OCI-LY7 (cell line): ENCODE measurements around the gene HEBP1.

ENCODE experiments used
- CTCF ChIP-seq: fragments of 200-600 bp; sonication (generic); conservative IDR thresholded peaks from 2 replicates; pipeline ENCODE4 v1.5.1; 2014; ENCODE audit warnings: mild to moderate bottlenecking, antibody characterized with exemption, low read length, moderate library complexity, mixed read lengths
- EZH2phosphoT487 ChIP-seq: fragments of 200-600 bp; sonication (generic); IDR thresholded peaks from 2 replicates; pipeline ENCODE4 v1.6.1; 2018; ENCODE audit warnings: low read depth, borderline replicate concordance, mild to moderate bottlenecking, mixed run types, antibody characterized with exemption, low read length, moderate library complexity, mixed read lengths

- no peak for TF ChIP-seq CTCF
- TF ChIP-seq EZH2phosphoT487: no peak
These were observed 41.2 kb upstream of the HEBP1 start for GRCh38 chr12:13041224-13041623.
